ENCODE results near the gene GJA3.

DNA sequence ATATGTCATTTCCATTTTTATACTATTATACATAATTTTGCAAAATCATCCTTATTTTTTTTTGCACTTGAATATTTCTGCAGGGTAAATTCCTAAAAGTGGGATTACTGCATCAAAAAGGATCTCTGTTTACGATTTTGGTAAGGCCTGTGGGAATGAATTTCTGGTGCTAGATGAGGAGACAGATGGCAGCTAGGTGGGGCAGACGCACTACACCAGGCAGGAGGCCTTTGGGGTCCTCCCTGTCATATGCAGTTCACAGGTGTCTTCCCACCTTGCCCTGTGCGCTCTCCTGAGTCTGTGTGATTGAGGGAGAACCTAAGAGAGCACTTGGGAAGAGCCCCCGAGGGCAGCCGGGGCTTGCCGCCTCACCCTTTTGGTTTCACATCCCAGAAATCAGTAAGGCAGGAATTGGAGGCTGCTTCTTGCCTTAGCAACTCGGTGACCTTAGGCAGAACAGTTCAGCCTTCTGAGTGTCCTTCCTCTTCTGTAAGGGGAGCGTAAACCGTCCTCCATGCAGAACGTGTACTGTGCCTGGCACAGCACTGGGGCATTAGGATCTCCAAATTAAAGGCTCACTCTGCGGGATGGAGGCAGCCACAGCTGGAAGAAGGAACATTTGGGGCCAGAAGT lies 45.3 kb upstream of the GJA3 start:
- TF ChIP-seq, protein P1, sequence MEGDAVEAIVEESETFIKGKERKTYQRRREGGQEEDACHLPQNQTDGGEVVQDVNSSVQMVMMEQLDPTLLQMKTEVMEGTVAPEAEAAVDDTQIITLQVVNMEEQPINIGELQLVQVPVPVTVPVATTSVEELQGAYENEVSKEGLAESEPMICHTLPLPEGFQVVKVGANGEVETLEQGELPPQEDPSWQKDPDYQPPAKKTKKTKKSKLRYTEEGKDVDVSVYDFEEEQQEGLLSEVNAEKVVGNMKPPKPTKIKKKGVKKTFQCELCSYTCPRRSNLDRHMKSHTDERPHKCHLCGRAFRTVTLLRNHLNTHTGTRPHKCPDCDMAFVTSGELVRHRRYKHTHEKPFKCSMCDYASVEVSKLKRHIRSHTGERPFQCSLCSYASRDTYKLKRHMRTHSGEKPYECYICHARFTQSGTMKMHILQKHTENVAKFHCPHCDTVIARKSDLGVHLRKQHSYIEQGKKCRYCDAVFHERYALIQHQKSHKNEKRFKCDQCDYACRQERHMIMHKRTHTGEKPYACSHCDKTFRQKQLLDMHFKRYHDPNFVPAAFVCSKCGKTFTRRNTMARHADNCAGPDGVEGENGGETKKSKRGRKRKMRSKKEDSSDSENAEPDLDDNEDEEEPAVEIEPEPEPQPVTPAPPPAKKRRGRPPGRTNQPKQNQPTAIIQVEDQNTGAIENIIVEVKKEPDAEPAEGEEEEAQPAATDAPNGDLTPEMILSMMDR (IDR thresholded peaks at IDR 0.05; ENCODE audit: low read length), result no peak
- TF ChIP-seq EZH2 (IDR thresholded peaks at IDR 0.05; ENCODE audit: borderline replicate concordance, low read length), result no peak

Data from OCI-LY1 (cell line).